Measurements from ENCODE around the gene KIF11.
"Not testable (repeated sequence)": the region's sequence is repeated elsewhere in the genome, so short reads cannot be mapped to it uniquely, and the experiment has no call there.

Gene KIF11

GRCh38 chr10:92592761-92593618 is at the start of gene KIF11:
TSS of gene KIF11 (plus strand) at chr10:92593130. CDS start at chr10:92593376, 246 bp downstream.
- DNase-seq (ENCODE audit: low read depth in 2 of 2) = peak; percentile 94 to 98

- DNase-seq (ENCODE audit: low read depth in 2 of 2) = no peak
Observed at GRCh38 chr10:92544296-92544695, 48.6 kb upstream of the KIF11 start.

GRCh38 chr10:92545556-92545955 is 47.4 kb upstream of the KIF11 start:
- DNase-seq (ENCODE audit: low read depth in 2 of 2) = no peak

GRCh38 chr10:92547676-92548075 is 45.3 kb upstream of the KIF11 start:
- DNase-seq (ENCODE audit: low read depth in 2 of 2) = no peak

GRCh38 chr10:92550924-92551323 is 42.0 kb upstream of the KIF11 start:
- no peak for DNase-seq (ENCODE audit: low read depth in 2 of 2)

- no peak for DNase-seq (ENCODE audit: low read depth in 2 of 2)
Observed at GRCh38 chr10:92552310-92552709, 40.6 kb upstream of the KIF11 start.

GRCh38 chr10:92553959-92554358 is 39.0 kb upstream of the KIF11 start:
- no peak for DNase-seq (ENCODE audit: low read depth in 2 of 2)

- DNase-seq (ENCODE audit: low read depth in 2 of 2) = no peak
Observed at GRCh38 chr10:92559046-92559445, 33.9 kb upstream of the KIF11 start.

- DNase-seq (ENCODE audit: low read depth in 2 of 2) = no peak
Observed at GRCh38 chr10:92562424-92562823, 30.5 kb upstream of the KIF11 start.

GRCh38 chr10:92567952-92568600 is 24.9 kb upstream of the KIF11 start:
- no peak for DNase-seq (ENCODE audit: low read depth in 2 of 2)

GRCh38 chr10:92569071-92569470 is 23.9 kb upstream of the KIF11 start:
- DNase-seq (ENCODE audit: low read depth in 2 of 2) = no peak

GRCh38 chr10:92569663-92570062 is 23.3 kb upstream of the KIF11 start:
- not testable (repeated sequence) for DNase-seq (ENCODE audit: low read depth in 2 of 2)

- no peak for DNase-seq (ENCODE audit: low read depth in 2 of 2)
Observed at GRCh38 chr10:92571649-92572048, 21.3 kb upstream of the KIF11 start.

GRCh38 chr10:92572362-92573090 is 20.4 kb upstream of the KIF11 start:
- no peak for DNase-seq (ENCODE audit: low read depth in 2 of 2)

GRCh38 chr10:92573091-92573797 is 19.7 kb upstream of the KIF11 start:
- DNase-seq (ENCODE audit: low read depth in 2 of 2) = no peak

GRCh38 chr10:92573798-92574547 is 19.0 kb upstream of the KIF11 start, which contains the start of gene IDE:
TSS of gene IDE (minus strand) at chr10:92574093. CDS start at chr10:92574019, 74 bp downstream.
- peak; percentile 60 to 77 for DNase-seq (ENCODE audit: low read depth in 2 of 2)

- DNase-seq (ENCODE audit: low read depth in 2 of 2) = no peak
Observed at GRCh38 chr10:92574548-92575261, 18.2 kb upstream of the KIF11 start.

GRCh38 chr10:92575961-92576360 is 17.0 kb upstream of the KIF11 start:
- DNase-seq (ENCODE audit: low read depth in 2 of 2) = no peak

- DNase-seq (ENCODE audit: low read depth in 2 of 2) = not testable (repeated sequence)
Observed at GRCh38 chr10:92582347-92582746, 10.6 kb upstream of the KIF11 start.
